GM08714 (cell line): ENCODE results near the gene C10orf95.
"Not testable (repeated sequence)": the region's sequence is repeated elsewhere in the genome, so short reads cannot be mapped to it uniquely, and the experiment has no call there.

Source experiments
- H3K4me3 ChIP-seq: fragments of 200-500 bp; sonication (Bioruptor generic); 2 replicates; pipeline ENCODE4 v1.5.1; 2014; ENCODE audit warnings: mild to moderate bottlenecking, low read length, inconsistent platforms
- ZNF274 ChIP-seq: IDR thresholded peaks from 2 replicates; pipeline ENCODE4 v1.6.1; 2012; ENCODE audit warnings: mild to moderate bottlenecking, low read depth, low read length

The C10orf95 gene, protein sequence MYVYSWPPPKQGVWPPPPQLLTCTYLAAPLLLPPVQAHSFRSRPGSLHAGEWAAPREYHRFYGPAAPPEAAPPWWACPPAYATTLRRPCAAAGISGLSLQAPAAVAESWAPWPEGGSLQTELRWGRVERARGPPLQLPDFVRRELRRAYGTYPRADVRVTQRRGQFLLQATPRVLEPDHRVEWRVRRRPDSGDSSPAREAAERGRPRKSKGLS

DNA sequence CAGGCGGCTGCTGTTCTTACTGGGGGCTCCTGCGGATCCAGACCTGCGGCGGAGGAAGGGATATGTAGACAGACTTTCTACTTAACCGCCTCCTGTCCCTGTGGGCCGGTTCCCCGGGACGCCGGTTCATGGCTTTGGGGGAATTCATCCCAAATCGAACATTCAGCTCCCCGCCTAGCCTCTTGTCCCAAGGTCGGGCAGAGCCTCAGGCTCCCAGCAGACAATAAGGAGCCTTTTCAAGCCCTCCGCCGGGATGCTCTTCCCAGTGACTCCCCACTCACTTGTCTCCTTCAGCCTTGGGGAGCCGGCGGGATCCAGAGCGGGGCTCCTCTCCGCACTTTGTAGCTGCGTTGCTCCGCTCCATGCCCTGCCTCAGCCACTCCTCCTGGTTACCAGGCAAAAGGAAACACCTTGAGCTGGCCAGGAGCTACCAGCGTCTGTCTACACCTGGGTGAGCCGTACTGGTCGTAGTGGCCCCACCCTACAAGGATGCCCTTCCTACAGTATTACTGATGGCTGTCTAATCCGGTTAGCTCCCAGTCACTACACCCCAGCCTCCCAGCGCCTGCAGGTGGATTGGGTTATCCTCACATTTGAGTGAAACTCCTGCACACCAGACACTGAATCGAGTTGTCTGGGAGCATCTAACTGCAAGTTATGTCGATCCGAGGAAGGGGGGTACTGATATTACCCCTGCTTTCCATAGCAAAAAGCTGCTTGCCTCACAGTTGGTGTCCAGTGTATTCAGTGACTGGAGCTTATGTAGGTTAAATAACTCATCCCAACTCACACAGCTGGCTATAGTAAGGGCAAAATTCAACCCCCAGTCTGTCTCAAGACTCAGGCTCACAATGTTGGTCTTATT lies at the start of gene C10orf95:
TSS of gene C10orf95 (minus strand) at position 439 of the 865 bp plus-strand sequence. CDS start 450 bp downstream, outside the sequence.
- no peak for TF ChIP-seq ZNF274
- H3K4me3 ChIP-seq = peak within 1 kb of the TSS; percentile 91

DNA sequence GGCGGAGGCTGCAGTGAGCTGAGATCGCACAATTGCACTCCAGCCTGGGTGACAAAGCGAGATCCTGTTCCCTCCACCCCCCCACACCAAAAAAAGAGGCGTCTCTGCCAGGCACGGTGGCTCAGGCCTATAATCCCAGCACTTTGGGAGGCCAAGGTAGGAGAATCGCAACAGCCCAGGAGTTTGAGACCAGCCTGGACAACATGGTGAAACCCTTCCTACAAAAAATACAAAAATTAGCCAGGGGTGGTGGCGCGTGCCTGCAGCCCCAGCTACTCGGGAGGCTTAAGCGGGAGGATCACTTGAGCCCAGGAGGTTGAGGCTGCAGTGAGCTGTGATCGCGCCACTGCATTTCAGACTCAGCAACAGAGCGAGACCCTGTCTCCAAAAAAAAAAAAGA lies 49.3 kb upstream of the C10orf95 start:
- not testable (repeated sequence) for H3K4me3 ChIP-seq

DNA sequence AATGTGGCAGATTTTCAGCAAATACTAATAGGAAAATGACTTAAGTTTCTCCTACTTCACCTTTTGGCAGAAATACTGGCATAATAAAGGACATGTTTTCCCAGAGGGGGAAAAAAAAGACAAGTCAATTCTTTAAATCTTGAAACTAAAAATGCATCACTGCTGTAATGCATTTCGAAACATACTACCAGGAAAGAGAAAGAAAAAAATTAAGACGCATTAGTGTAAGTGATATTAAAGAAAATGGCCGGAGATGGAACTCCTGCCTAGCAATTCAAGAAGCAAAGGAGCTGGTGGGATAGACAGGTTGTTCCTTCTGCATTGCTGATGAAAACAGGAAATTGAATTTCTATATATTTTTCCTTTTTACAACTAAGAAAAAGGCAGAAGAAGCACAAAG lies 48.0 kb upstream of the C10orf95 start:
- no peak for TF ChIP-seq ZNF274

DNA sequence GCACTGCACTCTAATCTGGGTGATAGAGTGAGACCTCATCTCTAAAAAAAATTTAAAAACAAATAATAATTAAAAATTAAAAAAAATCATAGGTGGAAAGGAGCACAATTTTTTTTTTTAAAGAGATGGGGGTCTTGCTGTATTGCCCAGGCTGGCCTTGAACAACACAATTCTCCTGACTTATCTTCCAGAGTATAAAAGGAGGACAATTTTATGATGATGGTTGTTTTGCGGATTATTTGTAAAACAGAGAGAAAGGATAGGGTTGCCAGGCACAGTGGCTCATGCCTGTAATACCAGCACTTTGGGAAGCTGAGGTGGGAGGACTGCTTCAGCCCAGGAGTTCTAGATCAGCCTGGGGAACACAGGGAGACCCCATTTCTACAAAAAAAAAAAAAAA lies 46.2 kb upstream of the C10orf95 start:
- no peak for TF ChIP-seq ZNF274
- no peak overlapping the region for H3K4me3 ChIP-seq

More for the DNA sequence above, 48.0 kb upstream of the C10orf95 start:
- H3K4me3 ChIP-seq = no peak overlapping the region

DNA sequence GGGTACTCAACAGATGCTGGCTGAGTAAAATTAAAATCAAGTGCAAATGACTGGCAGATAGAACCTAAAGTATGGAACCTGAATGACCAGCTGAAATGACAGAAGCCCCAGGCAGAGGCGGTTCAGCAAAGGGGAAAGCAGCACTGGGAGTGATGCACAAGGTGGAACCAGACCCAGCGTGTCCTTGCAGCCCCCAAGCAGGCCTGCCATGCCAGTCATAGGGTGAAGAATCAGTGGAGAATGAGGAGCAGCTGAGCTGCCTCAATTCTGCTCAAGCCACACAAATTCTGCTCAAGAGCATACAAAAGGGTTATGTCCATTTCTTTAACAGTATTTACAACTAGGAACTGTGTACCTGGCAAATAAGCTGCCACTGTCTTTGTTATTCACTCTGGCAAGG lies 42.4 kb upstream of the C10orf95 start:
- TF ChIP-seq ZNF274 = no peak
- H3K4me3 ChIP-seq = no peak overlapping the region

DNA sequence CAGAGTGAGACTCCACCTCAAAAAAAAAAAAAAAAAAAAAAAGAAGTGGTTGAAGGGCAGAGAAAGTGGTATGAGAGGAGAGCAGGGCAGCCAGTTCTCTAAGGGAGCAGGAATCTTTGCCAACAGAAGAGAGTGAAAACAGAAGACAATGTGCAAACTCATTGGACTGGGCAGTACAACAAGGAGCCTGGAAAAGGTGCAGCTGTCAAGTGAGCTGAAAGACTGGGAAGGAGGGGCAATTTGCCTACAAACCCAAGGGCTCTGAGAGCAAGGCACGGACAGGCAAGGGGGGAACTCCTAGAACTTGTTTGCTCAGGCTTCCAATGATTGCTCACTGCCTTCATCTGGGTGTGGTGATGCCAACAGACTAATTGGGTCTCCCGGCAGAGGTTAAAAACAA lies 41.6 kb upstream of the C10orf95 start:
- no peak for TF ChIP-seq ZNF274
- no peak overlapping the region for H3K4me3 ChIP-seq

DNA sequence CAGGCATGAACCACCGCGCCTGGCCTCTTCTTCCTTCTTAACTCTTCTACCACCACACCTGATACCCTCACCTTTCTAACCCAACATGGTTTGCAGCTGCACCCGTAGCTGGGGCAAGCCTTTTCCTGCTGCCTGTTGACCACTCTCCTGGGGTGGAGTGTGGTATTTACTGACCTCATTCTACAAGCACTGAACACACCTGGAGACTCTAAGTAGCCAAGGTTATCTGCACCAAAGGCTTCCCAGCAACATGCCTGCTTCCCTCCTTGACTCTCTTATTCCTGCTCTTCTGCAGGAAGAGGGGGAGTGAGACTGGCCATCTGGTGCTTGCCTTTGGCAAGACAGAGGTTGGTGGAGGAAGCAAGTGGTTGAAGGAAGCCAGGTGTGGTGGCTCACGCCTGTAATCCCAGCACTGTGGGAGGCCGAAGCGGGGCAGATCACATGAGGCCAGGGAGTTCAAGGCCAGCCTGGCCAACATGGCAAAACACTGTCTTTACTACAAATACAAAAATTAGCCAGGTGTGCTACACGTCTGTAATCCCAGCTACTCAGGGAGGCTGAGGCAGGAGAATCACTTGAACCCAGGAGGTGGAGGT lies 41.1 kb upstream of the C10orf95 start:
- no peak for TF ChIP-seq ZNF274
- H3K4me3 ChIP-seq = no peak overlapping the region

DNA sequence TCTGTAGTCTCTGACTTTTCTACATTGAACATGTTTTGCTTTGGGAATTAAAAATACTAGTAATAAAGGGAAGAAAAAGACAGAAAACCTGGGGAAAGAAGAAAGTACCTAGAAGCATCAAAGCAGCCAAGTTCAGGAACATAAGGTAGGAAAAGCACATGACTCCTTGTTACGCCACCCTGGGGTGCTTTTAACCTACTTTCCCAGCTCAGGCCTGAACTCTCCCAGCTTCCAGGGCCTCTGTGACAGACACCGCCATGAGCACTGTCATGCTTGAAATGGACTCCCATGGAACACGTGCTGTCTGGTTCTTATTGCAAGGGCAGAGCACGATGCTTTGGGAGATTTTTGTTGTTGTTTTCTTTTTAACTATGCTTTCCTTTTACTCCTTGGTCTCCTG lies 39.8 kb upstream of the C10orf95 start:
- H3K4me3 ChIP-seq = no peak overlapping the region
- no peak for TF ChIP-seq ZNF274

DNA sequence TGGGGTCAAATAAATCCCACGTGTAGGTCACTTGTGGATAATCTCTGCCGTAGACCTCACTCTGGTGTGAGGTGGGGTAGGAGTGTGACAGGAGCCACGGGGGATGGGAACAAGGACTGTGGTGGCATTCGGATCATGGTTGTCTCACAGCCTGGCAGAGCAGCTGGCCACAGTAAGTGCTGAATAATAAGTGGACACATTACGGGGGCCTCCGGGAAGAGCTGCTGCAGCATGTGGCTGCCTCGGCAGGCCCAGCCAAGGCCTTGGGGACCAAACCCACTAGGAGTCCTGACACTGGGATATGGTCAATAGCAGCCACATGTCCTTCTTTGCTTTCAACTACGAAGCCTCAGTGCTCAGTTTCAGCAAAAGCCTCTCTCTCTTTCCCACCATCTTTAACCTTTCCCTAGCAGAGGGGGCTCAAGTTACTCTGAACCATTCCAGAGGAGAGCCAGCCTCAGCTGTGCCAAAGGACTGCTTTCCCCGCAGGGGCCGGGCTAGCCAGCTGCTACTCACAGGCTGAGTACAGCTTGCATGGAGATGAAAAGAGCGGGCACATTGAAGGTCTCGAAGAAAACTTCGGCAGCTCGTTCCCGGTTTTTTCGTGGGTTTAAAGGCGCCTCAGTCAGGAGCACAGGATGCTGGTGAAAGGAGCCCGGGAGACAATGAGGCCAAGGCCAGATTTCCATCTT lies 33.9 kb upstream of the C10orf95 start:
- no peak for TF ChIP-seq ZNF274
- H3K4me3 ChIP-seq = no peak overlapping the region

DNA sequence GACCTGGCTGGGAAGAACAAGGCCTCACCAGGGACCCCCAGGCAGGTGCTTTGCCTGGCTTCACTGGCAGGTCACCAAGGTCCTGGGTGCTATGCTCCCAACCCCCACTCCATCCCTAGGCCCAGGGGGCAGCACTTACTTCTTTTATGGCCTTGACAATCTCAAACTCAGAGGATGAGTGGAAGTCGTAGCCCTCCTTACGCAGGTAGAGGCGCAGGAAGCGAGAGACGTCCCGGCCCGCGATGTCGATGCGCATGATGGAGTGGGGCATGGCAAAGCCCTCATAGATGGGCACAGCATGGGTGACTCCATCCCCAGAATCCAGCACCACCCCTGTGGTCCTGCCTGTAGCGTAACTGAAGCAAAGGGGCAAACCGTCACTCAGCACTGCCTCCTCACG lies 32.7 kb upstream of the C10orf95 start:
- no peak for TF ChIP-seq ZNF274
- no peak overlapping the region for H3K4me3 ChIP-seq

DNA sequence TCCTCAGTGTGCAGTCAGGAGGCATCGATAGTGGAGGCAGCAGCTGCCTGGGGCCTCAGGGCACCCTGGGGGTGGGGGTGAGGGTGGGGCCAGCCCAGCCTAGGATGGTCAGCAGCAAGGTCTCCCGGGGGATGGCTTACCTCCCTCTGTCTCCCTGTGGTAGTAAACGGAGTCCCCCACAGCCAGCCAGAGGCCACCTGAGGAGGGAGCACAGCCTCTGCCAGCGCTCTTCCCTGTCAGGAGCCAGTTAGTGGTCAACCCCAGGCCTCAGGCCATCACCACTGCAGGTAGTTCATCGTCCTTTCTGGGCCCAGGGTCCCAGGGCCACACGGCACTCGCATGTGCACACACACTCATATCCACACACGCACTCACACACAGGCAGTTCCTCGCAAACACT lies 29.1 kb upstream of the C10orf95 start:
- no peak for TF ChIP-seq ZNF274
- no peak overlapping the region for H3K4me3 ChIP-seq

DNA sequence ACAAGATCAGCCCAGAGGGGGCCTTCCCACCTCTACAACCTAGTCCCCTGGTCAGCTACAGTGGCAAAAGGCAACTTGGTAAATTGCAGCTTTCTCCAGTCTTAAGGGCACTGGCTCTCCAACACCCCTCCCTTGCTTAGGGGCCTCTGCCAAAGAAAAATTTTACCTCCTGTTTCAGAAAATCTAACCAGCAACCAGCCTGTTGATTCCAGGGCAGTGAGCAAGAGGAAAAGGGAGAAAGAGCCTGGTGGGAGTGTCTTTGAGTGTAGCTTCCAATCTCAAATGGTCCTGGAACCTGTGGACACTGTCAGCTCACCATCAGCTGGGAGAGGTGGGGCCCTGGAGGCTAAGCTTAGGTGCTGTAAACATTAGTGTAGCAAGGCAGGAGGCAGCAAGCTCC lies 28.3 kb upstream of the C10orf95 start:
- TF ChIP-seq ZNF274 = no peak
- H3K4me3 ChIP-seq = no peak overlapping the region

DNA sequence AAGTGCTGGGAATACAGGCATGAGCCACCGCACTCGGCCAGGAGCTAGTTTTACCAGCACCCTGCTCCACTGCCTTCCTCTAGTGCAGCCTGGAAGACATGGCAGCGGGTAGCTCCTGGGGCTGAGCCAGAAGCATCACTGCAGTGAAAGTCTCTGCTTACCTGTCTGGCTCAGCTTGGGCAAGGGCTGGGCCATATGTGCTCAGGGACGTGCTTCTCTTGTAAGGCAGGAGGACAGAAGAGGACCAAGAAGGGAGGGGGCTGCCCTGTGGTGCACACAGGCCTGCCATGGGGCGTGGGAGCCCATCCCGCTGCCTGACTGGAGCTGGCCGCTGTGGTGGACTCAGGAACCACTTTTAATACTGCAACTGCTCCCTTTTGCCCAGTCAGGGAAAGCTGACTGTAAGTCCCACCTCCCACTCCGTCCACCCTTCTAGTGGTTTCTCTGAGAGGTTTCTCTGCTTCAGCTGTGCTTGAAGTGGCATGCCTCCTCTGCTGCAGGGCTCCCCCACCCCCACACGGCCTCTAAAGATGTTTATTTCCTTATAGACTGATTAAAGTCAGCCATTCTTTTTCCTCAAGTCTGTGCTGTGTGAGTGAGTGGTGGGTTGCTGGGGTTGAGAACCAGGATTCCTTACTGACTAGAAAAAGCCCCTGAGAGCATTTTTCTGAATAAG lies 25.3 kb upstream of the C10orf95 start:
- TF ChIP-seq ZNF274 = no peak

DNA sequence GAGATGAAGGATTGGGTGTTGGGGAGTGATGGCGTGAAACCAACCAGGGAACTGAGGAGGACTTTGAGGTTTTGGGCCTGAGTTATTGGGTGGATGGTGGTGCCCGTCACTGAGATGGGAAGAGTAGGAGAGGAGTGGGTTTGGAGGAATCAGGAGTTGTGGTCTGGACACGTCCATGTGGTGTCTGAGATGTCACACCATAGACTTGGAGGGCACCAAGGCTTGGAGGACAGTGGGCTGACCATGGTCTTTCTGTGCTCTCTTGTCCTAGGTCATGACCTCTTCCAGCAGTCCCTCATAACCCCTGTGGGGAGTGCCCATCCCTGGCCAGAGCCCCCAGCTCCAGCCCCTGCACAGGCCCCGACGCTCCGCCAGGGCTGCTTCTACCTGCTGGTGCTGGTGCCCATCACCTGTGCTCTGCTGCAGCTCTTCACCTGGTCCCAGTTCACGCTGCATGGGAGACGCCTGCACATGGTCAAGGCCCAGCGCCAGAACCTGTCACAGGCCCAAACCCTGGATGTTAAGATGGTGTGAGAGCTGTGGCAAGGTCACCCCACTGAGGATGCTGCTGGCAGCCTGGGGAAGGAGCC lies 24.2 kb upstream of the C10orf95 start:
- no peak overlapping the region for H3K4me3 ChIP-seq
- no peak for TF ChIP-seq ZNF274

More for the DNA sequence above, 25.3 kb upstream of the C10orf95 start:
- no peak overlapping the region for H3K4me3 ChIP-seq
